Stimulated activated CD4-positive, alpha-beta T cell treated with anti-CD3 and anti-CD28 coated beads, Interleukin-12 subunit alpha, Interleukin-12 subunit beta, amount 100 ng/mL, for 48 hours (primary cell): ENCODE results near the gene OR2T8.

Experiments
- DNase-seq, 3 donors: peaks; one replicate each; pipeline ENCODE4 v3.0.0-alpha.2; 2020; ENCODE audit warnings: low read depth in 2 of 3, low spot score in 1 of 3

Gene OR2T8, protein sequence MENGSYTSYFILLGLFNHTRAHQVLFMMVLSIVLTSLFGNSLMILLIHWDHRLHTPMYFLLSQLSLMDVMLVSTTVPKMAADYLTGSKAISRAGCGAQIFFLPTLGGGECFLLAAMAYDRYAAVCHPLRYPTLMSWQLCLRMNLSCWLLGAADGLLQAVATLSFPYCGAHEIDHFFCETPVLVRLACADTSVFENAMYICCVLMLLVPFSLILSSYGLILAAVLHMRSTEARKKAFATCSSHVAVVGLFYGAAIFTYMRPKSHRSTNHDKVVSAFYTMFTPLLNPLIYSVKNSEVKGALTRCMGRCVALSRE

DNA sequence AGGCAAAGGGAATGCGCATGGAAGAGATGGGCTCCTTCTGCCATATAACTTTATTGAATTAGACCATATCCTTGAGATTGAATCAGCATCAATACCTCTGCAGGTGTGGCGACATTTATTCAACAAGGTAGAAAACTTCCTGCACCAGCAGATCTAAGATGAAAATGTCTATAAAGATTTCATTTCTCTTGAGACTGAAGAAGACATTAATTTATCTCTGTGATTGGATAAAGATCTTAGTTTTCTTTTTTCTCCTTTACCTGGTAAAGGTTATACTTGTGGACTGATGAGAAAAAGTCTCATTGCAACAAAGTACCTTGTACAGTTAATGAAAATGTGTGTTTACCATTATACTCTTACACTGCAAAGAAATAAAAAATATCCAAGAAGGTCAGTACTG, at the start of gene OR2T8:
TSS of gene OR2T8 (plus strand) at position 301 of the 400 bp plus-strand sequence. CDS start 766 bp downstream, outside the sequence.
- DNase-seq = no peak

DNA sequence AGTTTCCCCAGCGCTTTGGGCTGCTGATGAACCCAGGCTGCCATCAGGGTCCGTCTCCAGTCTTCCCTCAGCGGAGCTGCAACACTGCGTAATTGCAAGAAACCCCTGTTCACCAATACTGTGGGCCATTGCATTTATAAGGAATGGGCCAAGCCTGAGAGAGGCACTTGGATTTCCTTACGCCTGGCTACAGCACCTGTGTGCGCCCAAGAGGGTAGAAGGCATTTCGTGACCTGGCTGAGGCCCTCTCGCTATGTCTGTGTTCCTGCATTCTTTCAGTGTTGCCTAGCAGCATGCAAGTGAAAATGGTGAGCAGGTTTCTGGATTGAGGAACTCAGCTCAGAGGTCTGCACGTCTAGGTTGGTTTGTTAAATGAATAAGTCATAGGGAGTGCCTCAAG, 36.7 kb upstream of the OR2T8 start:
- no peak for DNase-seq

DNA sequence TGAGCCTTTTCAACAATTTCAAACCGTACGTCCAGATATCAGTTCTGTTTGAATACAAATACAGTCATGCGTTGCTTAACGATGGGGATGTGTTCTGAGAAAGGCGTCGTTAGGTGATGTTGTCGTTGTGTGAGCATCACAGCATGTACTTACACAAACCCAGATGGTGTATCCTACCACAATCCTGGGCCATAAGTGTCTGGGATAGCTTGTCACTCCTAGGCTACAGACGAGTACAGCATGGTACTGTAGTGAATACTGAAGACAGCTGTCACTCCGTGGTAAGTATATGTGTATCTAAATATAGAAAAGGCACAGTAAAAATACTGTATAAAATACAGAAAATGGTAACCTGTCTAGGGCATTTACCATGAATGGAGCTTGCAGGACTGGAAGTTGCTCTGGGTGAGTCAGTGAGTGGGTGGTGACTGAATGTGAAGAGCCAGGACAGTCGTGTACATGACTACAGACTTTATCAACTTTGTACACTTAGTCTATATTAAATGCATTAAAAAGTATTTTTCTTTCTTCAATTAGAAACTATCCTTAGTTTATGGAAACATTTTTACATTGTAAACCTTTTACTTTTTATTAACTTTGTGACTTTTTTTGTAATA, 35.1 kb upstream of the OR2T8 start:
- DNase-seq = no peak

DNA sequence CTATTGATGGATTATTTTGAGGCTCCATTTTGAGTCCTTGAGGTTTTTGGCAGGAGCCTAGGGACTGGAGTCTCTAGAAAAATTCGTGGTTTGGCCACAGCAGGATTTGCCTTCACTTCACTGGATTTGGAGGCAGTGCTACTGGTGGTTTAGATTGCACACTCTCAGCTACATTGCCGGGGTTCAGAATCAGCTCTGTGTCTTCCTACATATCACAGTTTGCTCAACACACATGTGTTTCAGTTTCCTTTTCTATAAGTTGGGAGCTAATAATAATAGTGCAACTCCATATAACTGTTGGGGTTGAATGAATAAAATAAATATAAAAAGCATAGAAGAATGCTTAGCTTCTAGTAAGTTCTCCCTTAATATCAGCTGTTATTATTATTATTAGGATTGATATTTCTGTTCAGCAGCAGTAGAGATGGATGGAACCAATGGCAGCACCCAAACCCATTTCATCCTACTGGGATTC, 24.9 kb upstream of the OR2T8 start, which contains the start of gene OR2W3:
TSS of gene OR2W3 (plus strand) at position 425 of the 475 bp plus-strand sequence. CDS start at position 425, 0 bp downstream.
- DNase-seq = no peak

DNA sequence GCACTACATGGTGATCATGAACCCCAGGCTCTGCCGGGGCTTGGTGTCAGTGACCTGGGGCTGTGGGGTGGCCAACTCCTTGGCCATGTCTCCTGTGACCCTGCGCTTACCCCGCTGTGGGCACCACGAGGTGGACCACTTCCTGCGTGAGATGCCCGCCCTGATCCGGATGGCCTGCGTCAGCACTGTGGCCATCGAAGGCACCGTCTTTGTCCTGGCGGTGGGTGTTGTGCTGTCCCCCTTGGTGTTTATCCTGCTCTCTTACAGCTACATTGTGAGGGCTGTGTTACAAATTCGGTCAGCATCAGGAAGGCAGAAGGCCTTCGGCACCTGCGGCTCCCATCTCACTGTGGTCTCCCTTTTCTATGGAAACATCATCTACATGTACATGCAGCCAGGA, 24.1 kb upstream of the OR2T8 start:
- DNase-seq = no peak

DNA sequence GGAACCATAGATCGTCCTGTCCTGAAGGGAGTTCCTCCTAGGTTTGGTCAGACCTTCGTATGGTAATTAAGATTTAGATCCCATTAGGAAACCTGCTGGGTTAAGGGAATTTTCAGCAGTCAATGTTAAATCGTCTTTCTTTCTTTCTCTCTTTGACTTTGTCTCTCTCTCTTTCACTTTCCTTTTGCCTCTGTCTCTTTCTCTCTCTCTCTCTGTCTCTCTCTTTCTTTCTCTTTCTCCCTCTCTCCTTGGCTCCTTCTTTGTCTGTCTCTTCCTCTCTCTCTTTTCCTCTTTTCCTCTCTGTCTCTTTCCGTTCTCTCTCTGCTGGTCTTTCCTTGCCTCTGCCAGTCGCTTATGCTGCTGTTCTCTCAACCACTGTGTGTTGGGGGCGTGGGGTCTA, 15.9 kb upstream of the OR2T8 start:
- no peak for DNase-seq

DNA sequence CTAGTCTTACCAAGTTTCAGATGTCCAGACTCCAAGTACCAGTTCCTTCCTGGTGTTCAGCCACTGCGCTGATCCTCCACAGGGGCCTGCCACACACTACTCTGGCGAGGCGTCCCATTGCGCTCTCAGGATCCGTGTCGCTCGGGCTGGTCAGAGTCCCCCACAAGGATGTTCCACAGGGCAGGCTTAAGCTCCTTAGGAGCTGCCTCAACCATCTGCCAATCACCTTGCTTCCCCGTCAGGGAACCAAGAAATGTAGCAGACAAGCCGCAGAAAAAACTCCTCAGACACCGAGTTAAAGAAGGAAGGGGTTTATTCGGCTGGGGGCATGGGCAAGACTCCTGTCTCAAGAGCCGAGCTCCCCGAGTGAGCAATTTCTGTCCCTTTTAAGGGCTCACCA, 14.9 kb upstream of the OR2T8 start:
- no peak for DNase-seq

DNA sequence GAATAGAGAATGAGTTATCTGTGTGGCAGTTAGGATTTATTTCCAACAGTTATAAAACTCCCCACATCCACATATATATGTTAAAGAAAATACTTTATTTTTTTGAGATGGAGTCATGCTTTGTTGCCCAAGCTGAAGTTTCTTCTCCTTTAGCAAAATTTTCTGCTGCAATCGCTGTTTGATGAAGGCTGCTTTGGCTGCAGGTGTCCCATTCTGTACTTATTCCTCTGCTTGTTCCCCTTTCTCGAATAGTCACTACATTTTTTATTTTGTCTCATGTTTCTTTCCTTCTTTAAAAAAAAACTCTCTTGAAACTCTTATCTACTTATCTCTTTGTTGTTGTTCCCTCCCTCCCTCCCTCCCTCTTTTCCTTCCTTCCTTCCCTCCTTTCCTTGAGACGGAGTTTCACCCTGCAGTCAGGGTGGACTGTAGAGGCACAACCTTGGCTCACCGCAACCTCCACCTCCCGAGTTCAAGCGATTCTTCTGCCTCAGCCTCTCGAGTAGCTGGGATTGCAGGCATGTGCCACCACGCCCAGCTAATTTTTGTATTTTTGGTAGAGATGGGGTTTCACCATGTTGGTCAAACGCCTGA, 14.0 kb upstream of the OR2T8 start:
- no peak for DNase-seq

DNA sequence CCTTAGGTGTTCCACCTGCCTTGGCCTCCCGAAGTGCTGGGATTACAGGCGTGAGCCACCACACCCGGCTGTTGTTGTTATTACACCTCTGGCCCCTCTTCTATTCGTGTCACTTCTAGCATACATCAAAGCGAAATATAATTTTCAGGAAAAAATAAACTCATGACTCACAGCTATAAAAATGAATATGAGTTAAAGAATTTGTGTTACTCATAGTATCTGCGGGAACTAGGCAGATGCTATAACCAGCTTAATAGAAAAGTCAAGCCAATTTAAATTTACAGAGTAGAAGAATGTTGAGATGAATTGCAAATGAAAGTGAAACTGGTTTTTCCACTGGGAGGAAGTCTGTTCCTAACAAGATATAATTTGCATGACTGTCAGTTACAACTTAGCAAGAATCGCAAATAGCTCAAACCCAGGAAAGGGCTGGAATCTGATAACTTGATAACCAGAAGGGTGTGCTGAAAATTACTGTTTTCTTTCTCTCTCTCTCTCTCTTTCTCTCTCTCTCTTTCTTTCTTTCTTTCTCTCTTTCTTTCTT, 13.5 kb upstream of the OR2T8 start:
- peak in 2 of 3 donors; percentile 0 to 6 for DNase-seq

DNA sequence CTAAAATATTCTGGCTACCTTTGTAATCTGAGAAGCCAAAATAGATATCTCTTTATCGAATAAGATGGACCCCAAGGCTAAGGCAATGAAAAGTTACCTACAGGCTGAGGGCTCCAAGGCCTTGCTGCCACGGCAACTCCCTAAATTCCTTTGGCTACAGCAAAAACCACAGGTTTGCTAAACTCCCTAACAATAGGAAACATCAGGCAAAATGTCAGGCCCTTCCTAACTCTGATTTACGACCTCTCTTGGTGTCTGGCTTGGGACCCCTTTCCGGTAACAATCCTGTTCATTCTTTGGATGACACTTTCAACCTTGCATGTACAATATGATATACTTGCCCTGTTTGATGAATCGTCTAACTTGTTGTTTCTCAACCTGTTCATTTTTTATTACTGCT, 11.3 kb upstream of the OR2T8 start:
- DNase-seq = no peak

DNA sequence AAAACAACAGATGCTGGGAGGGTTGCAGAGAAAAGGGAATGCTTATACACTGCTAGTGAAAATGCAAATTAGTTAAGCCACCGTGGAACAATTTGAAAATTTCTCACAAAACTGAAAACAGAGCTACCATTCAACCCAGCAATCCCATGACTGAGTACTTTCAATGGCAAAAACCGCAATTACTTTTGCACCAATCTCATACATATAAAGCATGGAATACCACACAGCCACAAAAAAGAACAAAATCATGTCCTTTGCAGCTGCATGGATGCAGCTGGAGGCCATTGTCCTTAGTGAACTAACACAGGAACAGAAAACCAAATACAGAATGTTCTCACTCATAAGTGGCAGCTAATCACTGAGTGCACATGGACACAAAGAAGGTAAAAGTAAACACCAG, 6.3 kb upstream of the OR2T8 start:
- no peak for DNase-seq

DNA sequence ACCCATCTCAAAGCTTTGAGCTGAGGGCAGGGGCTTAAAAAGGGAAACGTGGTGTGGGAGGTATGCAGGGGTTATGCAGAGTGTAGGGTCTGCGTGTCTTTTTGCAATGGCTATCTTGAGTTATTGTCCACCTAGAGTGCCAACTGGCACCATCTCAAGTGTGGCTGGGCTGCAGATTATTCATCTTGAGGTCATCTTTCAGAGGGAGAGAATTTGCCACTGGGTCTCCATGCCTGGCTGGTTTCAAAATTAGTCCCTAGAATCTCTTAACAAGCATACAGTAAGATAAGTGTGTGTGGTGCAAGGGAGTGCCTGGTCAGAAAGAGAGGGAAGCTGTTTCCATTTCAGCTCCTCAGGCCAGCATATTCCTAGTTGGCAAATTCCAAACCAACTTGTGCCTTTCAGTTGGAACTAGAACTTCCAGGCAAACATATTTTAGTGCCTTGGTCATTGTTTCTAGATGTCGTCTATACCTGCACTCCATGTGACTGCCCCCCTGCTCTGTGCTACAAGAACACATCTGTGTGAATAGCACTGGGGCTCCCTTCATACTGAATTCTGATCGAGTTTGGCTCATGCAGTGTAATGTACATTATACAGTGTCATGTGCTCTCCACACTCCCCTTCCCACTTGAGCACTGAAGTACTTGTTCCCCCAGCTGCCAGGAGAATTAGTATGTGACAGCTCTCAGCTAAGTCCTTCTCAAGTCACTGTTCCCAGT, 5.0 kb upstream of the OR2T8 start:
- DNase-seq = no peak

DNA sequence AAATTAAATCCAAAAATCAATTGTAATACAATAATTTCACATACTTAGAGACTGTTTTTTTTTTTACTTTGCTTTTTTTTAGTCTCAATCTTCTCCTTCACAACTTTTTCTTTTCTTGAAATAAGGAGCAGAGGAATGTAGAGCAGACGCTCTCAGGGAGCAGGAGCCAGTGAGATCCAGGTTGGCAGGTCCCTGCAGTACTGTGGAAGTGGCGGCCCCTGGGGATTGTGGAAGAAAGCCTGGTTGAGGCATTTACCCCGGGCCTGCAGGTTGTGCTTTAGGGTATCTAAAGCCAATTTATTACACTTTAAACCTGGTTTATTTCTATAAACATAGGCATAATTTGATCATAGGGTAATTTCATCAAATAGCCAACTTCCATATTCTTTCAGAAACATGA, 3.9 kb downstream of the OR2T8 start:
- DNase-seq = no peak

DNA sequence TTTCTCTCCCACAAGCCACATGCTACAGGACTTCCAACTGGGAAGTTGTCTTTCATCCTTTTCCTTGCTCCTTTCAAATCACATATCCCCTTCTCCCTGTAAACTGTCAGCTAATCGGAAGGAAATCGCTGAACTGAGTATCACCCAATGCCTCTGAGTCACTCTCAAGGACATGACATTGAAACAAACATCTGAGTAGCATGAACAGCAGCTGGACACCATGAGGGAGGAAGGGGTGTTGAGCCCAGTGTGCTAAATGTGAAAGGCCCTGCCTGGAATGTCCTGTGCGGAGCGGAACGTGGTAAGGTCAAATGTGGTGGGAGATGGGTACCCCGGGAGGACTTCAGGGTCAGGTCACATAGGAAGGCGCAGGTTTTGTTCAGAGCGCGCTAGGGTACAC, 4.8 kb downstream of the OR2T8 start, which contains the start of gene OR2AJ1:
TSS of gene OR2AJ1 (plus strand) at position 22 of the 400 bp plus-strand sequence. CDS start 8,880 bp downstream, outside the sequence.
- no peak for DNase-seq

DNA sequence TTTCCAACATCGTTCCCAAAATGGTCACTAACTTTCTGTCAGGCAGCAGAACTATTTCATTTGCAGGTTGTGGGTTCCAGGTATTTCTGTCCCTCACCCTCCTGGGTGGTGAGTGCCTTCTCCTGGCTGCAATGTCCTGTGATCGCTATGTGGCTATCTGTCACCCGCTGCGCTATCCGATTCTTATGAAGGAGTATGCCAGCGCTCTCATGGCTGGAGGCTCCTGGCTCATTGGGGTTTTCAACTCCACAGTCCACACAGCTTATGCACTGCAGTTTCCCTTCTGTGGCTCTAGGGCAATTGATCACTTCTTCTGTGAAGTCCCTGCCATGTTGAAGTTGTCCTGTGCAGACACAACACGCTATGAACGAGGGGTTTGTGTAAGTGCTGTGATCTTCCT, 13.9 kb downstream of the OR2T8 start:
- DNase-seq = no peak

DNA sequence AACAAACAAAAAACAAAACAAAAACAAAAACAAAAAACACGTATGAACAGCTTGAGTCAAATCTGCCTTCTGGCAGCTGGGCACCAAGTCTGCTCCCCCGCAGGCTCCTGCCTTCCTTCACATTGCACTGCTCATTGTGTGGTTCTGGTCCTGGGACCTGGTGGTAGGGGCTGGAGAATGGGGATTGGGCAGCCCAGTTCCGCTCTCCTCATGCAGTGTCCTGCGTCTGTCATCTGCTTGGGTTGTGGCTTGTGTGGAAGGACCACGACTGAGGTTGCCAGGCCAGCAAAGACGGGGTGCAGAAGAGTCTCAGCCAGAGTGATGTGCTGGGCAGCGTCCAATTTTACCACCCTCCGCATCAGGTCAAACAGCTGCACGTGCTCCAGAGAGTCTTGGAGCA, 15.7 kb downstream of the OR2T8 start:
- no peak for DNase-seq

DNA sequence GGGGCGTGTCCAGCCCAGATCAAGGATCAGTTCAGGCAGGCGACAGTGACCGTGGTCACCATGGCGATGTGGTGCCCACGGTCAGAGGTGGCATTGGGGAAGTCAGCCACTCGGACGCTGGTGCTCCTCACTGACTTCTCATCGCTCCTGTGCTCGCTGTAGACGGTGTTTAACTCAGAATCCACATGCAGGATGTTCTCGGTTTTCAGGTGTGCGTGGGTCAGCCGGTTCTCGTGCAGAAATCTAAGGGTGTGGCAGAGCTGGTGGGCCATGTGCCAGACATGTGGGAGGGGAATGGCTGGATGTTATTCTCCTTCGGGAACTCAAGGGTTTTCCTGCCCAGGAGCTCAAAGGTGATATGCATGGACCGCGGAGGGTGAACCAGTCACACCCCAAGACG, 16.4 kb downstream of the OR2T8 start:
- no peak for DNase-seq

DNA sequence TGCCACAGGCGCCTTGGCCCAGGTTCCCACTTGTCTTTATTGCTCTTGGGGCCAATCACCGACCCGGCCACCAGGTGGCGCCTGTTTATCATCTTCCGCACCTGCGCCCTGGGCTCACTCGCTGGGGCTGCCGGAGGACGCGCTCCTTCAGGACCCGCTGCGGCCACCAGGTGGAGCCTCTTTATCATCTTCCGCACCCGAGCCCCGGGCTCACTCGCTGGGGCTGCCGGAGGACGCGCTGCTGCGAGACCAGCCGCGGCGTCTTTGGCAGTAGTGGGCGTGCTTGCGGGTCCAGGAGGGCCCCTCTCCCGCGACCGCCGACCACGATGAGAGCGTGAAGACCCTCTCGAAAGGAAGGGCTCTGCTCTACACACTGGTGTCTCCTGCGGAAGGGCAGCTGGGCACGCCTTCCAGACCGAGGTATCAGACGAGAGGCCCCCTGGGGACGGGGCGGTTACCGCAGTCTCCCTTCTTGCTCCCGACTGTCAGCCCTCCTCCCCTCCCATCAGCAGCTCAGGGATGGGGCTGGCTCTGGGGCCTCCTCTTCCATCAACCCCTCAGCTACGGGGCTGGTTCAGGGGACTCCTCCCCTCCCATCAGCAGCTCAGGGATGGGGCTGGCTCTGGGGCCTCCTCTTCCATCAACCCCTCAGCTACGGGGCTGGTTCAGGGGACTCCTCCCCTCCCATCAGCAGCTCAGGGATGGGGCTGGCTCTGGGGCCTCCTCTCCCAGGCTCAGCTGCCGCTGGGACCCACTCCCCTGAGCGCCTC, 17.1 kb downstream of the OR2T8 start:
- DNase-seq = peak; percentile 60 to 94 (median 94)

DNA sequence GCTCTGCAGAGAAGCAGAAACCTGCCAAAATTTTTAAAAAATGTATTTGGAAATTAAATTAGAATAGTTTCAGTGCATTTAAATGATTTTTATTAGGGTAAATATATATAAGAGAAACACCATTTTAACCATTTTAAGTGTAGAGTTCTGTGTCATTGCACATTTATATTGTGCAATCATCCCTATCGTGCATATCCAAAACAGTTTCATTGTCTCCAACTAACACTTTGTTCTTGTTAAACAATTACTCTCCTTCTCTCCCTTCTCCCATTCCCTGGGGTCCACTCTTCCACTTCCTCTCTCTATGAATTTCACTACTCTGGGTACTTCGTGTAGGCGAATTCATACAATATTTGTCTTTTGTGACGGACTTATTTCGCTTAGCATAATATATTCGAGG, 22.6 kb downstream of the OR2T8 start:
- no peak for DNase-seq

DNA sequence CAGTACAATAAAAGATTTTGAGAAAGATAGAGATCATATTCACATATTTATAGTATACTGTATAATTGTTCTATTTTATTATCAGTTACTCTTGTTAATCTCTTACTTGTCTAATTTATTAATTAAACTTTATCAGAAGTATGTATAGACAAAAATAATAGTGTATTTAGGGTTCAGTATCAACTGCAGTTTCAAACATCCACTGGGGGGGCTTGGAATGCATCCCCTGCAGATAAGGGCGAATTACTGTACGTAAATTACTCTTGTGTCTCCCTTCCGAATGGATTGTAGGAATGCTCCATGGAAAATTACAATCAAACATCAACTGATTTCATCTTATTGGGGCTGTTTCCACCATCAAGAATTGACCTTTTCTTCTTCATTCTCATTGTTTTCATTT, 28.5 kb downstream of the OR2T8 start, which contains the start of gene OR2L8:
TSS of gene OR2L8 (plus strand) at position 301 of the 400 bp plus-strand sequence. CDS start at position 301, 0 bp downstream.
- DNase-seq = no peak
